ENCODE results near the gene UCN2. TPM values are rescaled to one million over a fixed set of nuclear protein-coding genes. Genes with fewer than 3 reads are reported as not detected.

Gene UCN2
- total RNA-seq, 4 donors from 2014 or later, result 1.5 TPM; not detected in 3

DNA sequence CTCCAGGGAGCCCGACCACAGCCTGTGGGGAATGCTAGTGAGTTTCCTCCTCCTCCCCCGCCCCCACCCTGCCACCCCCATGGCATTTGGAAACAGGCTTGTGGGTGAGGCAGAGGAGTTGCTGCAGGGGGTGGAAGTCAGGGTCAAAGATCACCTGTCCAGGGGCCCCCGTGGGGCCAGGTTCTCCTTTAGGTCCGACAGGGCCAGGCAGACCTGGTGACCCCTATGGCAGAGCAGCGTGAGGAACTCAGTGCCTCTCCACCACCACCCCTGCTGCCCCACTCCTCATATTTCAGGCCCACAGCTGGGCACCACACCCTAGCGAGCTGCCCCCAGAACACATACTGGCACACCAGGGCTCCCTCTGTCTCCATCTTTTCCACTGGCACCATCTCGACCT lies 8.9 kb upstream of the UCN2 start:
- no peak overlapping the region for H3K27ac ChIP-seq
- H3K9me3 ChIP-seq, result no peaks in the 10 kb centered on the region
- H3K4me3 ChIP-seq, result no peak overlapping the region
- no peaks in the 10 kb centered on the region for H3K27me3 ChIP-seq
- no peak for DNase-seq (ENCODE audit: low spot score in 2 of 2)
- WGBS, 2 donors, result 81 to 88% methylated on average over 5 of the region's 7 CpGs
- no peak for TF ChIP-seq EP300 (IDR thresholded peaks at IDR 0.05)
- TF ChIP-seq POLR2A (IDR thresholded peaks at IDR 0.05), result no peak
- TF ChIP-seq, protein P1, sequence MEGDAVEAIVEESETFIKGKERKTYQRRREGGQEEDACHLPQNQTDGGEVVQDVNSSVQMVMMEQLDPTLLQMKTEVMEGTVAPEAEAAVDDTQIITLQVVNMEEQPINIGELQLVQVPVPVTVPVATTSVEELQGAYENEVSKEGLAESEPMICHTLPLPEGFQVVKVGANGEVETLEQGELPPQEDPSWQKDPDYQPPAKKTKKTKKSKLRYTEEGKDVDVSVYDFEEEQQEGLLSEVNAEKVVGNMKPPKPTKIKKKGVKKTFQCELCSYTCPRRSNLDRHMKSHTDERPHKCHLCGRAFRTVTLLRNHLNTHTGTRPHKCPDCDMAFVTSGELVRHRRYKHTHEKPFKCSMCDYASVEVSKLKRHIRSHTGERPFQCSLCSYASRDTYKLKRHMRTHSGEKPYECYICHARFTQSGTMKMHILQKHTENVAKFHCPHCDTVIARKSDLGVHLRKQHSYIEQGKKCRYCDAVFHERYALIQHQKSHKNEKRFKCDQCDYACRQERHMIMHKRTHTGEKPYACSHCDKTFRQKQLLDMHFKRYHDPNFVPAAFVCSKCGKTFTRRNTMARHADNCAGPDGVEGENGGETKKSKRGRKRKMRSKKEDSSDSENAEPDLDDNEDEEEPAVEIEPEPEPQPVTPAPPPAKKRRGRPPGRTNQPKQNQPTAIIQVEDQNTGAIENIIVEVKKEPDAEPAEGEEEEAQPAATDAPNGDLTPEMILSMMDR (IDR thresholded peaks at IDR 0.05), result no peak
- H3K36me3 ChIP-seq, result peaks cover 0 to 21% (median 0%) of the 10 kb centered on the region in 3 donors
- no peaks in the 10 kb centered on the region for H3K4me1 ChIP-seq

DNA sequence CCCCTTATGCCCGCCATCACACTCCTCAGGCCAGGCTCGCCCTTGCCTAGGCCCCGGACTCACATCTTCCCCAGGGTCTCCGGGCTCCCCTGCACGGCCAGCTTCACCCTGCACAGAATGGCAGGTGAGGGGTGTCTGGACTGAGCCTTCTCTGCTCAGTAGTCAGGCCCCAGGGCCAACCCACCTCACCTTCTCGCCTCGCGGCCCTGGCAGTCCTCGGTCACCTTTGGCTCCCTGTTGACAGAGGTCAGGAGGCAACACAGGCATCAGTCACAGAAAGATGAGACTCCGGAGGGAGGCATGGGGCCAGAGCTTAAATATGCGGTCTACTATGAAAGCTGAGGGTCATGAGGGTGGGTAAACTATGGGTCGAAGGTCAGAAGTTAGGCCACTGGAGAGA lies 8.4 kb upstream of the UCN2 start:
- Histone ChIP-seq H3K36me3 (peaks cover 0 to 15% (median 0%) of the 10 kb centered on the region in 3 donors), H3K4me1 (no peaks in the 10 kb centered on the region), H3K27ac (no peak overlapping the region), H3K27me3 (no peaks in the 10 kb centered on the region), H3K9me3 (no peaks in the 10 kb centered on the region), H3K4me3 (no peak overlapping the region)
- WGBS, 2 donors, result 75 to 79% methylated on average over 12 of the region's 12 CpGs
- TF ChIP-seq EP300 (IDR thresholded peaks at IDR 0.05), result no peak
- TF ChIP-seq, protein P1 (IDR thresholded peaks at IDR 0.05), result no peak
- TF ChIP-seq POLR2A (IDR thresholded peaks at IDR 0.05), result no peak
- no peak for DNase-seq (ENCODE audit: low spot score in 2 of 2)

DNA sequence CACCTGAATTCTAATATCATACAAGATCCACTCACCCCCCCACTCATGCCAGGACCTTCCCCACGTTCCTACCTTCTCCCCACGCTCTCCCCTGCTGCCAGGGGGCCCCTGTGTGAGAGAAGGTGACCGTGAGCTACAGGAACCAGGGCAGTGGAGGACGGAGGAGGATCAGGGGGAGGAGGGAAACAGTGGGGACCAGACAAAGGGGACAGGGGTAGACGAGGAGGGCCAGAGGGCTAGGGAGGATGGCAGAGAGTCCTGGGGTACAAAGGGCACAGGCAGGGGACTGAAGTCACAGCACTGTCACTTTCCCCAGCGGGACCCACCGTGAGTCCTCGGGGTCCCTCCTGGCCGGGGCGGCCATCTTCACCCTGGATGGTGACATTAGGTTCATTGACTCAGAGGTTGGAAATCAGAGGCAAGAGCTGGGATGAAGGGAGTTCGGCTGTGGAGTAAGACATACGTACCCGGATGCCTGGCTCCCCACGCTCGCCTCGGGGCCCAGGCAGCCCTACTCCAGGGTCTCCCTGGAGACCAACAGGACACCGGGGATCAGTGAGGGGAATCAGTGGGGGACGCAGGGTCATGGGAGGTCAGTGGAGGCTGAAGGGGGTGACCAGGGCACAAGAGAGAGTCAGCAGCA lies 6.3 kb upstream of the UCN2 start:
- peaks cover 0 to 4% (median 0%) of the 10 kb centered on the region in 3 donors for H3K36me3 ChIP-seq
- no peak overlapping the region for H3K27ac ChIP-seq
- TF ChIP-seq, protein P1 (IDR thresholded peaks at IDR 0.05), result no peak
- TF ChIP-seq EP300 (IDR thresholded peaks at IDR 0.05), result no peak
- no peak for TF ChIP-seq POLR2A (IDR thresholded peaks at IDR 0.05)
- H3K4me1 ChIP-seq, result peaks cover 0 to 14% (median 0%) of the 10 kb centered on the region in 4 donors
- H3K4me3 ChIP-seq, result no peak overlapping the region
- WGBS, 2 donors, result 88 to 90% methylated on average over 18 of the region's 18 CpGs
- no peaks in the 10 kb centered on the region for H3K27me3 ChIP-seq
- no peak for DNase-seq (ENCODE audit: low spot score in 2 of 2)
- no peaks in the 10 kb centered on the region for H3K9me3 ChIP-seq

DNA sequence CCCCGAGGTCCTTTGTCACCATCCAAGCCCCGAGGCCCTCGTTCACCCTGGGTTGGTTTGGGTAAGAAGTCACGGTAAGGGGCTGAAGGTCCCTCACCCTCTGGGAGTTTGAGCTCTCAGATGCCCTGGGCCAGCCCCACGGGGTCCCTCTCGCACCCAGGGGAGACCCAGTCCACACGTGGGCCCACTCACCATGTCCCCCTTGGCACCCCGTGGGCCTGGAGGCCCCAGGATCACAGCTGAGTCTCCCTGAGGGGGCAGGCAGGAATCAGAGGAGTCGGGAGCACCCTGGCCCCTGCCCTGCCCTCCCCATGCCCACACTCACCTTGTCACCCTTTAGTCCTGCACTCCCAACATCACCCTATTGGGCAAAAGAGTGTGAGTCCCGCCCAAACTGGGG lies 5.8 kb upstream of the UCN2 start:
- no peaks in the 10 kb centered on the region for H3K9me3 ChIP-seq
- peaks cover 0 to 4% (median 0%) of the 10 kb centered on the region in 3 donors for H3K36me3 ChIP-seq
- peaks cover 0 to 19% (median 2%) of the 10 kb centered on the region in 4 donors for H3K4me1 ChIP-seq
- H3K27me3 ChIP-seq, result no peaks in the 10 kb centered on the region
- WGBS, 2 donors, result 83 to 88% methylated on average over 10 of the region's 10 CpGs
- H3K4me3 ChIP-seq, result no peak overlapping the region
- DNase-seq (ENCODE audit: low spot score in 2 of 2), result no peak
- TF ChIP-seq, protein P1 (IDR thresholded peaks at IDR 0.05), result no peak
- TF ChIP-seq EP300 (IDR thresholded peaks at IDR 0.05) (no peak), POLR2A (IDR thresholded peaks at IDR 0.05) (no peak)
- H3K27ac ChIP-seq, result no peak overlapping the region

DNA sequence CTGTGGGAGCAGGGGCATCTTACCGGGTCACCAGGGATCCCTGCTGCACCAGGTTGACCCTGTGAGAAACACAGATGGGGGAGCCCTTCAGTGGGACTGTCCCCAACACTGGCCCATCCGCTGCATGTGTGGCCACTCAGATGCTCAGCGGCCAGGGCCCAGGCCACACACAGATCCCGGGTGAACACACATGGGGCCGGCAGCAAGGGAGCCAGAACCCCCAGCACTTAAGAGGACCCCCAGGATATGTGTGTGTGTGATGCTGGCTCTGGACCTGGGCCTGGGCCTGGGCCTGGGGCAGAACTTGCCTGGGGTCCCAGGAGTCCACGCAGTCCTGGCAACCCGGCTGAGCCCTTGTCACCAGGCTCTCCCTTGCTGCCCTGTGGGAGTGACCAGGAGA lies 4.9 kb upstream of the UCN2 start:
- H3K9me3 ChIP-seq, result no peaks in the 10 kb centered on the region
- TF ChIP-seq POLR2A (IDR thresholded peaks at IDR 0.05) (no peak), EP300 (IDR thresholded peaks at IDR 0.05) (no peak)
- TF ChIP-seq, protein P1 (IDR thresholded peaks at IDR 0.05), result no peak
- peaks cover 0 to 28% (median 6%) of the 10 kb centered on the region in 4 donors for H3K4me1 ChIP-seq
- DNase-seq (ENCODE audit: low spot score in 2 of 2), result no peak
- no peak overlapping the region for H3K4me3 ChIP-seq
- WGBS, 2 donors, result 95 to 100% methylated on average over 1 to 7 of the region's 7 CpGs
- H3K36me3 ChIP-seq, result peaks cover 0 to 4% (median 0%) of the 10 kb centered on the region in 3 donors
- no peak overlapping the region for H3K27ac ChIP-seq
- H3K27me3 ChIP-seq, result no peaks in the 10 kb centered on the region

Data from tibial nerve (tissue), 4 donors.